Measurements from ENCODE around the gene GFOD1. TPM values are rescaled to one million over a fixed set of nuclear protein-coding genes. Genes with fewer than 3 reads are reported as not detected.

The GFOD1 gene
- total and polyA plus RNA-seq, 2 donors (not counting 1 experiment from before 2014, with no cell fraction given), result 10.5 to 25.3 TPM

DNA sequence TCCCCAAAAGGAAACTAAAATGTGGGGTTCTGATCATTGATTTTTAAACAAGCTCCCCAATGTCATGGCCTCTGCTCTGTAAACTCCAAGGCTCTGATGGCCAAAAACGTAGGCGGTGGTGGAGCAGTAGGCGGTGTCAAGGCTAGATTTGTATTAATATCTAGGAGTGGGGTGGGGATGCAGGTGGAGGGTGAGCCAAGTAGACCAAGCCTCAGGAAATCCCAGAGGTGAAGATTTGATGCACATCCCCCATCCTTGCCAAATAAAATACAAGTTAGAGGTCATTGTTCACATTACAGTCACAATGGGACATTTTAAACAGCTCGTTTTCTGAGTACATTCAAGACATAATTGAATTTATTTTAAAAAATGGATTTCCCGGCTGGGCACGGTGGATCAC lies 128.1 kb downstream of the GFOD1 start:
- no peak for TF ChIP-seq EZH2 (IDR thresholded peaks at IDR 0.05; ENCODE audit: low read length, missing control alignments)
- TF ChIP-seq CTCF (conservative IDR thresholded peaks at IDR 0.05 in 1 of 2, IDR thresholded peaks at IDR 0.05 in 1 of 2; ENCODE audit: low read depth in 1 of 2, low read length in 2 of 2), result no peak
- Histone ChIP-seq H3K36me3 (ENCODE audit: control insufficient read depth, insufficient read depth, low read length) (no peaks in the 10 kb centered on the region), H2AFZ (ENCODE audit: low read length) (no peak overlapping the region), H3K4me3 (replicated peaks in 1 of 4; ENCODE audit: control extremely low read depth in 1 of 4, insufficient read depth in 1 of 4, low read depth in 3 of 4, low read length in 4 of 4) (no peak overlapping the region), H3K4me2 (ENCODE audit: extremely low read depth, insufficient read depth, low read length) (no peak overlapping the region), H3K4me1 (ENCODE audit: control insufficient read depth, extremely low read depth, insufficient read depth, low read length) (peaks cover 33% of the 10 kb centered on the region), H3K9ac (ENCODE audit: insufficient read depth, low read length) (no peak overlapping the region), H4K20me1 (ENCODE audit: control insufficient read depth, extremely low read depth, insufficient read depth, low read length) (no peaks in the 10 kb centered on the region), H3K27ac (ENCODE audit: insufficient read depth, low read length) (no peak overlapping the region), H3K27me3 (ENCODE audit: control insufficient read depth, insufficient read depth, low read length) (no peaks in the 10 kb centered on the region), H3K9me3 (ENCODE audit: control insufficient read depth, insufficient read depth, low read depth, low read length) (no peaks in the 10 kb centered on the region), H3K79me2 (ENCODE audit: control insufficient read depth, insufficient read depth, low read length) (no peaks in the 10 kb centered on the region)
- no peak for DNase-seq (ENCODE audit: low read depth in 2 of 2)

GRCh38 chr6:13358511-13358910 lies 128.9 kb downstream of the GFOD1 start:
- H3K79me2 ChIP-seq (ENCODE audit: control insufficient read depth, insufficient read depth, low read length), result no peaks in the 10 kb centered on the region
- no peak overlapping the region for H3K4me2 ChIP-seq (ENCODE audit: extremely low read depth, insufficient read depth, low read length)
- no peak overlapping the region for H2AFZ ChIP-seq (ENCODE audit: low read length)
- peaks cover 40% of the 10 kb centered on the region for H3K4me1 ChIP-seq (ENCODE audit: control insufficient read depth, extremely low read depth, insufficient read depth, low read length)
- H3K27me3 ChIP-seq (ENCODE audit: control insufficient read depth, insufficient read depth, low read length), result no peaks in the 10 kb centered on the region
- TF ChIP-seq CTCF (conservative IDR thresholded peaks at IDR 0.05 in 1 of 2, IDR thresholded peaks at IDR 0.05 in 1 of 2; ENCODE audit: low read depth in 1 of 2, low read length in 2 of 2), result no peak
- no peak for TF ChIP-seq EZH2 (IDR thresholded peaks at IDR 0.05; ENCODE audit: low read length, missing control alignments)
- H3K27ac ChIP-seq (ENCODE audit: insufficient read depth, low read length), result no peak overlapping the region
- H4K20me1 ChIP-seq (ENCODE audit: control insufficient read depth, extremely low read depth, insufficient read depth, low read length), result no peaks in the 10 kb centered on the region
- DNase-seq (ENCODE audit: low read depth in 2 of 2), result no peak
- no peaks in the 10 kb centered on the region for H3K9me3 ChIP-seq (ENCODE audit: control insufficient read depth, insufficient read depth, low read depth, low read length)
- no peaks in the 10 kb centered on the region for H3K36me3 ChIP-seq (ENCODE audit: control insufficient read depth, insufficient read depth, low read length)
- H3K9ac ChIP-seq (ENCODE audit: insufficient read depth, low read length), result no peak overlapping the region
- H3K4me3 ChIP-seq (replicated peaks in 1 of 4; ENCODE audit: control extremely low read depth in 1 of 4, insufficient read depth in 1 of 4, low read depth in 3 of 4, low read length in 4 of 4), result no peak overlapping the region

DNA sequence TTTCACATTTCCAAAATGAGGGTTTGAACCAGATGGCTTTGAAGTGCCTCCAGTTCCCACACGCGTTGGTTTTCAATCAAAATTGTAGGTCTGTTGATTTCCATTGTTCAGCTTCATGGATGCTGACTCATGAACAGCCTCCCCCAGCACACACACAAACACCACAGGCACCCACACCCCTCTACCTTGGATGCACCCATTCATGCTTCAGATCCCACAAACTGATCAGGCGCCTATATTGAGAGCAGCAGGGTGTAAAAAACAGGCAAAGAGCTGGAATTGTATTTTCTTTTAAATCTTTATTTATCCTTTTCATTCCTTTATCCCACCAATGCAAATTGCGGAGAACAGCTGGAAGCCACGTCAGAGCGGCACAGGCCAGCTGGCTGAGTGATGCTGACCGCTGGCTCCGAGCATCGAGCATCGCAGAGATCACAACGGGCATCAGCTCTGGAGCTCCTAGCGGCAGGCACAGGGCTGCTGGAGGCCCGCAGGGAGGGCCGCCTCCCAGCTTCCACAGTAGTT lies 129.8 kb downstream of the GFOD1 start:
- peak overlapping the region; percentile 81 for H3K4me2 ChIP-seq (ENCODE audit: extremely low read depth, insufficient read depth, low read length)
- TF ChIP-seq CTCF (conservative IDR thresholded peaks at IDR 0.05 in 1 of 2, IDR thresholded peaks at IDR 0.05 in 1 of 2; ENCODE audit: low read depth in 1 of 2, low read length in 2 of 2) (peak in 1 of 2 donors; percentile 42), EZH2 (IDR thresholded peaks at IDR 0.05; ENCODE audit: low read length, missing control alignments) (no peak)
- H3K27ac ChIP-seq (ENCODE audit: insufficient read depth, low read length), result peak overlapping the region; percentile 77
- H3K9me3 ChIP-seq (ENCODE audit: control insufficient read depth, insufficient read depth, low read depth, low read length), result no peaks in the 10 kb centered on the region
- no peak overlapping the region for H3K4me3 ChIP-seq (replicated peaks in 1 of 4; ENCODE audit: control extremely low read depth in 1 of 4, insufficient read depth in 1 of 4, low read depth in 3 of 4, low read length in 4 of 4)
- no peaks in the 10 kb centered on the region for H4K20me1 ChIP-seq (ENCODE audit: control insufficient read depth, extremely low read depth, insufficient read depth, low read length)
- H3K27me3 ChIP-seq (ENCODE audit: control insufficient read depth, insufficient read depth, low read length), result no peaks in the 10 kb centered on the region
- no peak overlapping the region for H3K9ac ChIP-seq (ENCODE audit: insufficient read depth, low read length)
- H3K4me1 ChIP-seq (ENCODE audit: control insufficient read depth, extremely low read depth, insufficient read depth, low read length), result peaks cover 37% of the 10 kb centered on the region
- no peak overlapping the region for H2AFZ ChIP-seq (ENCODE audit: low read length)
- no peaks in the 10 kb centered on the region for H3K36me3 ChIP-seq (ENCODE audit: control insufficient read depth, insufficient read depth, low read length)
- peak; percentile 79 to 82 for DNase-seq (ENCODE audit: low read depth in 2 of 2)
- no peaks in the 10 kb centered on the region for H3K79me2 ChIP-seq (ENCODE audit: control insufficient read depth, insufficient read depth, low read length)

Data from fibroblast of lung (primary cell).